CD4-positive, alpha-beta T cell treated with Interleukin-17A for 4 hours (primary cell): Measurements from ENCODE around the gene YAF2.

Source experiments
- DNase-seq: peaks from one replicate; pipeline ENCODE4 v3.0.0-alpha.2; 2020; ENCODE audit warnings: mixed read lengths

Gene YAF2

GRCh38 chr12:42238240-42239140 is at the start of gene YAF2:
TSS of gene YAF2 (minus strand) at chr12:42238248. CDS start at chr12:42238180, 68 bp downstream.
- peak; percentile 88 for DNase-seq

DNA sequence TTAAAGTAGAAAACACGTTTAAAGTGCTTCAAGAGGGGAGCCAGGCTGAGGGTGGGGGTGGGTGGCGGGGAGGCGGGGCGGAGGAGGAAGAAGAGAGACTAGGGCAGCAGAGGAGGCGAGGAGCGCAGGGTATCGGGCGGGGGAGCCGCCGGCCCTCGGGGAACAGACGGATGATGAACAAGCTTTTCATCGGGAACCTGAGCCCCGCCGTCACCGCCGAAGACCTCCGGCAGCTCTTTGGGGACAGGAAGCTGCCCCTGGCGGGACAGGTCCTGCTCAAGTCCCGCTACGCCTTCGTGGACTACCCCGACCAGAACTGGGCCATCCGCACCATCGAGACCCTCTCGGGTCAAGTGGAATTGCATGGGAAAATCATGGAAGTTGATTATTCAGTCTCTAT is 48.7 kb upstream of the YAF2 start:
- DNase-seq = no peak

GRCh38 chr12:42285431-42285830 is 47.4 kb upstream of the YAF2 start:
- no peak for DNase-seq

DNA sequence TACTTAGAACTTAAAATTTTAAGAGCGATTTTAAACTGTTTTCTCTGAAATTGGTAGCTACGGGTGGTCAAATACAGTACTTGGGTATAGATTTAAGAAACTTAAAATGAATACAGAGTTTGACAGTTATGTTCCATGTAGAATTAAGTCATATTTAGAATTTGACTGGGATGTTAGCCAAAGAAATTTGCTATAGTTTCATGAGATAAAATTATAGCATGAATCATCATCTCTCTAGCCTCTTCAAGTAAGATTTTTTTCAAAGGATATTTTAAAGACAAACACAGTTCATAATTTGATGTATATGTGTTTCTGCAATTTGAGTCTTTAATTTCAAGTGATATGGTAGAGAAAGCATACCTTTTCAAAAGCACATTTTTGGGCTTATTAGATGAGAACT is 46.8 kb upstream of the YAF2 start:
- DNase-seq = no peak

DNA sequence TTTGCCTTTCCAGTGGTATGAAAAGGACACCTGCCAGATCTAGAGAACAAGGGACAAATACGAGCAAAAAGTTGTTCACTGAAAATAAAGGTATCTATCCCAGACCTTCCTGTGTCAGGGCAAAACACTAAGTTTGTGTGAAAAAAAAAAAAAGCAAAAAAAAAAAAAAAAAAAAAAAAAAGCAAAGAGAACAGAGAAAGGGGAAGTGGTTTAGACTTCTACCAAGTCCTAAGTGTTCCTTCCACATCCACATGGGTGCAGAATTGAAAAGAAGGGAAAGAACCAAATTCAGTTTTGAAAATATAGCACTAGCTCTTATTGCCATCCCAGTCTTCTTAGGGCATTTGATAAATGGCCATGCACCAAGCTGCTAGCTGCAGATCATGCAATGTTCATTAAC is 46.1 kb upstream of the YAF2 start:
- DNase-seq = no peak

- DNase-seq = no peak
Measured at GRCh38 chr12:42283739-42284138, 45.7 kb upstream of the YAF2 start.

DNA sequence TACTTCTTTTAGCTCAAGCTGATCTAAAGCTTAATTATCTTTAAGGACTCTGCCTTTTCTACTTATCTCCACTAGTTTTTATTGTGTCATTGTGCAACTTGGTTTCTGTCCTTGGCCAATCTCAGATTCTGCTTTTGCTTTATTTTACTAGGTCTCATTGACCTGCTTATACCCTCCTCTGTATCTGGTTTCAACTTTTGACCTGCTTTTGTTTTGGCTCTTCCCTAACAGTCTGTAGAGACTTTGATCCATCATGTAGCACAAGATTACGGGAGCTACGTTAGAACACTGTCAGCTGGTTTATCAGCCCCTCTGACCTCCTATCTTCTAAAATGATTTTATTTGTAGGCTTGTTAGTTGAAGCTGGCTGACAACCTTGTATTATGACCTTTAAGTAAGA is 44.2 kb upstream of the YAF2 start:
- no peak for DNase-seq

GRCh38 chr12:42281844-42282243 is 43.8 kb upstream of the YAF2 start:
- DNase-seq = no peak

DNA sequence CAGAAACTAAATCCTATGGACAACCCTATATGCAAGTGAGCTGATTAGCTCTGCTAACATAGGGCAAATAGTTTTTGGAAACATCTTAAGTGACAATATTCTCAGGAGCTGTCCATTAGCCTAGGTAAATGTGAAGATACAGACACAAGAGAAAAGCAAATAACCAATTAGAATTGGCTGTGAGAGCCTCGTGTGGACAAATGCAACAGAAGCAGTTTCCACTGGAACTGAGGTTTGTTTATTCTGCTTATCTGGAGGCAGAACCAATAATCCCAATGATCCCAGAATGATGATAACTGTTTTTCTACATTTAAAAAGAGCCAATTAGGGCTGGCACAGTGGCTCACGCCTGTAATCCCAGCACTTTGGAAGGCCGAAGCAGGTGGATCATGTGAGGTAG is 43.2 kb upstream of the YAF2 start:
- no peak for DNase-seq

DNA sequence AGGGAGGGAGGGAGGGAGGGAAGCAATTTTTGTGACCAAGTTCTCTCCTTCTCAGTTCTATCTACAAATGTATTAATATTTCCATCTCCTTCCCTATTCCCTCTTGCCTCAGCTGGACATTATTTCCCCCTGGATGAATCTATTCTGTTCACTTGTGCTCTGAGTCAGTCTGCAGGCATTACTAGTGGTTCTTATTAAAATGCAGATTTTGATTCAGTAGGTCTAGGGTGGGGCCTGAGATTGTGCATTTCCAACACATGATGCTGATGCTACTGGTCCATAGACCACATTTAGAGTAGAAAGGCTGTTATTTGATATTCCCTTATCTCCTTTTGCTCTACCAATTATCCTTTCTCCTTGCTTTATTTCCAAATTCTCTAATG is 40.1 kb upstream of the YAF2 start:
- no peak for DNase-seq

DNA sequence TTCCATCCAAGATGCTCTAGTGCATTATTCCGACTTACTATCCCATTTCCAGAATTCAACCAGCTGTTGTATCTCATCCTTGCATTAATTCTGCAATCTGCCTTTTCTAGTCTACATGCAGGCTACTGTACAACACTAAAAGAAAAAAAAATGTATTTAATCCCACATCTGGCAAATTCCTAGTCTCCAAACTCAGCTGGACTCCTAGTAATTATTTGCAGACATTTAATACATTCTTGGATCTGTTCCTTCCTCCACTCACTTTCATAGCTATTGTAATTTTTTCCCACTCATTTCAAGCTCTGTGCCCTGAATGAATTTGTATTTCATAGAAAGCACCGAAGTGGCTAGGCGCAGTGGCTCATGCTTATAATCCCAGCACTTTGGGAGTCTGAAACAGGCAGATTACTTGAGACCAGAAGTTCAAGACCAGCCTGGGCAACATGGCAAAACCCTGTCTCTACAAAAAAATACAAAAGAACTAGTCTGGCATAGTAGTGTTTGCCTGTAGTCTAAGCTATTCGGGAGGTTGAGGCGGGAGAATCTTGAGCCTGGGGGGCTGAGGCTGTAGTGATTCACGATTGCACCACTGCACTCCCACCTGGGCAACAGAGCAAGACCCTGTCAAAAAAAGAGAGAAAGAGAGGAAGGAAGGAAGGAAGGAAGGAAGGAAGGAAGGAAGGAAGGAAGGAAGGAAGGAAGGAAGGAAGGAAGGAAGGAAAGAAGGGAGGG is 39.5 kb upstream of the YAF2 start:
- DNase-seq = no peak

DNA sequence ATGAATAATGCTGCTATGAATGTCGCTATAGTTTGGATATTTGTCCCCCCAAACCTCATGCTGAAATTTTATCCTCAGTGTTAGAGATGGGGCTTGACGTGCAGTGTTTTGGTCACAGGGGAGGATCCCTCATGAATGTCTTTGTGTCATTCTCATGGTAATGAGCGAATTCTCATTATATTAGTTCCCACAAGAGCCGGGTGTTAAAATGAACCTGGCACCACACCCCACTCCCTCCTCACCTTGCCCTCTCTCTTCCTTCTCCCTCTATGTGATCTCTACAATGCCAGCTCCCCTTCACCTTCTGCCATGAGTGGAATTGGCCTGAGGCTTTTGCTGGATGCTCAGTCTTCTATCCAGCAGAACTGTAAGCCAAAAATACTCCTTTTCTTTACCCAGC is 37.5 kb upstream of the YAF2 start:
- DNase-seq = no peak

GRCh38 chr12:42273706-42274105 is 35.7 kb upstream of the YAF2 start:
- DNase-seq = no peak

DNA sequence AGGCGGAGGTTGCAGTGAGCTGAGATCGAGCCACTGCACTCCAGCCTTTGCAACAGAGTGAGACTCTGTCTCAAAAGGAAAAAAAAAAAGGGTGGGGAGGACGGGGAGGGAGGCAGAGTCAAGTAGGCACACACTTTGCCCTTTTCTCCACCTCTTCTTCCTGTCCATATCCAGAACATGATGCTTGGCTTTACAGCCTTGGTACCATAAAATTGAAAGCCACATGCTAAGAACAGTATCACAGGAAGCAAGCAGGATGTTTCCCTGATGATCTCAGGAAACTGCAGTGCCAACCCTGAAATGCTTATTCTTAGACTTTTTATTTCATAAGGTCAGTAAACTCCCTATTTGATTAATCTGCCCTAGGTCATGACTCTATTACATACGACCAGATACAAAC is 32.5 kb upstream of the YAF2 start:
- DNase-seq = no peak

GRCh38 chr12:42267413-42268190 is 29.6 kb upstream of the YAF2 start:
- no peak for DNase-seq

DNA sequence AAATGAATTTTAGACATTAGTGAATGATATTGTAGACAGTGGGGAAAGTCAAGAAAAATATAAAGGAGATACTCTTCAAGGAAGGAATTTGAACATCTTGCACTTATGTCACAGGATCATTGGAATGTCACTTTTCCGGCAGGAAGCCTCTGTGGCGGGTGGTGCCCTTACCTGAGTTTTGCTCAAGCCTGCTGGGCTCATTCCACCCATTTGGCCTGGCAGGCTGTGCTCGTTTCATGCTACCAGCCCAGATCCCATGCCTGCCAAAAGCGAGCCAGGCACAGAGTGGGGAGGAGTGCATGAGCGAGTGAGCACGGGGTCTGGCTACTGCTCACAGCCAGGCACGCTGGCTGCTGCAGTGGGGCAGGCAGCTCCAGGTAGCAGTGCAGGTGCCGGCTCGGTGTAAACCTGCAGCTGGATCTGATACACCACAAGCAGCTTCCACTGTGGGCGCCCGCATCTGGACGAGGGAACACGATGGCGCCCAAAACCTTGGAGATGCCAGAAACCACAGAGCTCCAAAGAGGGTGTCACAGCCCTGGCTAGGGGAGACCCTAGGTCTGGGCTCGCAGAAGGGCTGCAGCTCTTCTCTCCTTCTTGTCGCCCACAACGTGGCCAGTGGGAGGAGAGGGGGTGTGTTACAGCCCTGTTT is 28.7 kb upstream of the YAF2 start:
- DNase-seq = no peak

DNA sequence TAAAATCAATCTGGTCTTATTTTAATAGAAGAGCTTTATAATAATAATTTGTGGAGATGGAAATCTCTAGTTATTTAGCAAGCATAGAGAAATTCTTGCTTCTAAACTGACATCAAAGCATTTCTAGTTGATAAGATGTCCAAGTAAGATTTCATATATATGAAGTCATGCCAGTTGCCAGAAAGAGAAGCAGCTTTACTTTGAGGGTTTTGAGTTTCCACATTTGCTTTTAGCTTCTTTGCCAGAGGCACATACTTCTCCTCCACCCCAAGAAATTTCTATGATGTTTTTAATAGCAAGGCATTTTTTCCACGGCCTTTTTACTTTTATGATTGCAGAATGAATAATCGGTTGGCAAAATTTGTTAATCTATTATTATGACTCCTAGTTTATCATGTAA is 24.2 kb upstream of the YAF2 start:
- no peak for DNase-seq

- DNase-seq = no peak
Measured at GRCh38 chr12:42261708-42262107, 23.7 kb upstream of the YAF2 start.

DNA sequence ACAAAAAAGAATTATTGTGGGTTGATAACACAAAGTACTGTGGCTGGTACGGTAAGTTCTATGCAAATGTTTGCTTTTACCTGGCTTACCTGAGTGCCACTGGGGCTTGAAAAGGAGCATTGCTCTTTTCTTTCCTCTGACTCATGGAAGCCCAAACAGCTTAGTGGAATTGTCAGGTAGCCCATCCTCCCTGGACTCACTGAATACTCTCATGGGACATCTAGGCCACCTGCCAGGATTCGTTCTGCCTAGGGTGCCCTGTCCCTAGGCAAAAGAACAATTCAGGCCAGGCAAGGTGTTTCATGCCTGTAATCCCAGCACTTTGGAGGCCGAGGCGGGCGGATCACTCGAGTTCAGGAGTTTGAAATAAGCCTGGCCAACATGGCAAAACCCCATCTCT is 22.5 kb upstream of the YAF2 start:
- no peak for DNase-seq

DNA sequence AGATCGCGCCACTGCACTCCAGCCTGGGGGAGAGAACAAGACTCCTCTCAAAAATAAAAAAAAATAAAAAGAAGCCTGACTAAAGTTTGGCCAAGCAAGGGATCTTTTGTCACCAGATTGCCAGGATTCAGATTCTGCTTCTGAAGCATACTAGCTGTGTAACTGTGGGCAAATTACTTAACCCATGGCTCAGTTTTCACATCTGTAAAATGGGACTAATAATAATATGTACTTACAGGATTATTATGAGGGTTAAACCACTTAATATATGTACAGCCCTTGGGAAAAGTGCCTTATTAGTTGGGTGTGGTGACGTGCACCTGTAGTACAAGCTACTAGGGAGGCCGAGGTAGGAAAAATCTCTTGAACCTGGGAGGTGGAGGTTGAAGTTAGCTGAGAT is 21.7 kb upstream of the YAF2 start:
- DNase-seq = no peak

- no peak for DNase-seq
Measured at GRCh38 chr12:42255866-42256261, 17.8 kb upstream of the YAF2 start.

- DNase-seq = no peak
Measured at GRCh38 chr12:42255221-42255865, 17.3 kb upstream of the YAF2 start.
